Adipocyte (in vitro differentiated cells): Measurements from ENCODE around the gene GSC2.

ENCODE experiments used
- DNase-seq: peaks from one replicate; pipeline ENCODE4 v3.0.0-alpha.2; 2015; ENCODE audit warnings: low read depth
- H3K27me3 ChIP-seq: replicated peaks from 2 replicates; pipeline ENCODE4 v1.7.0; 2013; ENCODE audit warnings: mild to moderate bottlenecking, low read length, moderate library complexity; ENCODE audit not compliant: control insufficient read depth, insufficient read depth
- H3K36me3 ChIP-seq: 2 replicates; pipeline ENCODE4 v1.7.0; 2013; ENCODE audit warnings: low read length, mild to moderate bottlenecking, moderate library complexity; ENCODE audit not compliant: control insufficient read depth, insufficient read depth, severe bottlenecking
- H3K4me1 ChIP-seq: 2 replicates; pipeline ENCODE4 v1.7.0; 2013; ENCODE audit warnings: mild to moderate bottlenecking, low read length, moderate library complexity; ENCODE audit not compliant: control insufficient read depth, insufficient read depth
- H3K4me3 ChIP-seq: 2 replicates; pipeline ENCODE4 v1.7.0; 2013; ENCODE audit warnings: mild to moderate bottlenecking, low read length, moderate library complexity
- H3K9ac ChIP-seq: 2 replicates; pipeline ENCODE4 v1.7.0; 2013; ENCODE audit warnings: mild to moderate bottlenecking, low read length, moderate library complexity
- H3K9me3 ChIP-seq: 2 replicates; pipeline ENCODE4 v1.7.0; 2013; ENCODE audit warnings: mild to moderate bottlenecking, low read length, moderate library complexity; ENCODE audit not compliant: control insufficient read depth

Gene GSC2

DNA sequence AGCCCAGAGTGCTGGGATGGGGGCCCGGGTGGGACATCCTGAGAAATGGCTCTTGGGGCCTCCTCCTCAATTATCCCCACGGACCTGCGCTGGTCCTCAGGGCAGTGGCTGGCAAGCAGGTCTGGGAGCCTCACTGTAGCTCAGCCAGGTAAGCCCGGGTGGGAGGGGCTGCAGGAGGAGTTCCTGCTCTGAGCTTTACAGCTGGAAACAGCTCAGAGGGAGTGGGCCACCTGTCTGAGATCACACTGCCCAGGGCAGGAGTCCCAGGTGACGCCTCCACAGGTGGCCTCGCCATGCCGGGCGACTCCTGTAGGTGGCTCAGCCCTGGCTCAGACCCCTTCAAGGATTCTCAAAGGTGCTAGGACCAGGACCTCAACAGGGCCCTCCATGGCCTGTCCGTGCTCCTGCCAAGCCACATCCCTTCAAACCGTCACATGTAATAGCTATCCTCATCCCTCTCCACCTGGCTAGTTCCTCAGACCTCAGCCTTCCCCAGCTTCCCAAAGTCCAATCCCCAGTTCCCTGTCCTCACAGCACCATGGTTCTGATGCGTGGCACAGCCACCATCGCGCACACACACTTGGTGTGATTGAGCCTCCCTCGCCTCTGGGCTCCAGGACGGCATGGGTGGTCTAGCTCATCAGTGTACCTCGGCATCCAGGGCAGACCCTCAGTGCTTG, 22.6 kb downstream of the GSC2 start:
- Histone ChIP-seq H3K36me3 (no peaks in the 10 kb centered on the region), H3K4me1 (peaks cover 6% of the 10 kb centered on the region)
- DNase-seq = no peak

GRCh38 chr22:19126309-19127273, 23.5 kb downstream of the GSC2 start:
- peaks cover 6% of the 10 kb centered on the region for H3K4me1 ChIP-seq
- H3K27me3 ChIP-seq = peaks cover 10% of the 10 kb centered on the region
- H3K4me3 ChIP-seq = no peak overlapping the region
- no peak for DNase-seq
- no peak overlapping the region for H3K9ac ChIP-seq
- H3K36me3 ChIP-seq = no peaks in the 10 kb centered on the region
- H3K9me3 ChIP-seq = no peaks in the 10 kb centered on the region

More for the DNA sequence above, 22.6 kb downstream of the GSC2 start:
- no peak overlapping the region for H3K9ac ChIP-seq
- H3K9me3 ChIP-seq = no peaks in the 10 kb centered on the region
- H3K27me3 ChIP-seq = peaks cover 10% of the 10 kb centered on the region
- no peak overlapping the region for H3K4me3 ChIP-seq

DNA sequence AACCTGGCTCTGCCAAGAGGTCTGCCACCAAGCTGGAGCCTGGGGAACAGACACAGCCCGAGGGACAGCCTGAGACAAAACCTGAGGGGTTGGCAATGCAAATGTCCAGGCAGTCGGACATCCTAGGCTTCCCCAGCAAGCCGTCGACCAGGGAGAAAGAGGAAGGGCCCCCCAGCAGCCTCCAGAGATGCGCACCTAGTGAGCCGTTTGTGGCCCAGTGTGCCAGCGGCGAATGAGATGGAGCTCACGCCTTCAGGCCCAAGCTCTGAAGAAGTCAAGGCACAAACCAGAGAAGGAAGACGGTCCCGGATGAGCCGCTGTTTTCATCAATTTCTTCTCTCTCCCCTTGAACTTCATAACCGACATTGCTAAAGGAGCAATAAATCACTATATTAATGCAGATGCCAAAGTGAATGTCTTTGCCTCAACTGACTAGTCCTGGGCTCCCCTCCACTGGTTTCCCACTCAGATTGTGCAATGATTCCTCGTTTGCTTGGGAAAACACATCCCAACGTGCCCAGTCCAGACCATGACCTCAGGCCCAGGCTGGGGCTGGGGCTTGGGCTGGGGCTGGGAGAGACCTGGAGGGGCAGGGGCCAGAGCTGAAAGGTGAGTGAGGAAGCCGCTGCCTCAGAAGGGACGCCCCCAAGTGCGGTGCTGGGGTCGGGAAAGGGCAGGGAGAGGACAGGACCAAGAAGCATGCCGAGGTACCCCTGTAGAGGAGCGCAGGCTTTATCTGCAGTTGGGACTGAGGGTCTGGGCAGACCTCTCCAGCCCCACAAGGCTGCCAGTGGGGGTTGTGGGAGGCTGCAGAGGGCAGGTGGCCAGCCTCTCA, 24.4 kb downstream of the GSC2 start:
- Histone ChIP-seq H3K9me3 (no peaks in the 10 kb centered on the region), H3K27me3 (peaks cover 10% of the 10 kb centered on the region), H3K36me3 (no peaks in the 10 kb centered on the region), H3K4me1 (peaks cover 13% of the 10 kb centered on the region), H3K9ac (no peak overlapping the region), H3K4me3 (no peak overlapping the region)
- no peak for DNase-seq

GRCh38 chr22:19125011-19125410, 25.1 kb downstream of the GSC2 start:
- H3K36me3 ChIP-seq = no peaks in the 10 kb centered on the region
- no peak overlapping the region for H3K4me3 ChIP-seq
- no peak for DNase-seq
- H3K9me3 ChIP-seq = no peaks in the 10 kb centered on the region
- peaks cover 19% of the 10 kb centered on the region for H3K4me1 ChIP-seq
- peaks cover 10% of the 10 kb centered on the region for H3K27me3 ChIP-seq
- no peak overlapping the region for H3K9ac ChIP-seq

- Histone ChIP-seq H3K4me3 (no peak overlapping the region), H3K4me1 (peaks cover 26% of the 10 kb centered on the region), H3K27me3 (peaks cover 10% of the 10 kb centered on the region), H3K36me3 (no peaks in the 10 kb centered on the region), H3K9me3 (no peaks in the 10 kb centered on the region), H3K9ac (no peak overlapping the region)
- no peak for DNase-seq
Observed at GRCh38 chr22:19124377-19124776, 25.7 kb downstream of the GSC2 start.

DNA sequence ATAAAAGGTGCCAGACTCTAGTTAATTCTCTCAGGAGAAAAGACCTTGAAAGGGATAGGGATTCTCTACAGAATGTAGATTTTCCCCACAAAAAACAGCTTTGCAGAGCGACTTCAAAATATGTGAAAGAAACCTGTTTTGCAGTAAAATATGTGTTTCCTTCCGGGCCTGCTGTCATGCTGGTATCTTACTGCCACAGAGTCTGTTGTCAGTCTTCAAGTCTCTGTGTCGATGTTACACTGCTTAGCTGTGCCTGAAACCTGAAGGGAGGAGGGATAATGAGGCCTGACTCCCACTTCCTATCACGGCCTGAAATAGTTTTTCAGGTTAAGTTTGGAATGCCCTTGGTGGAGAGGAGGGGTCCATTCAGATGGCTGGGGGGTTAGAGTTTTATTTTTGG, 26.2 kb downstream of the GSC2 start:
- Histone ChIP-seq H3K9me3 (no peaks in the 10 kb centered on the region), H3K4me3 (no peak overlapping the region), H3K27me3 (peaks cover 10% of the 10 kb centered on the region), H3K9ac (no peak overlapping the region), H3K36me3 (no peaks in the 10 kb centered on the region), H3K4me1 (peaks cover 30% of the 10 kb centered on the region)
- DNase-seq = no peak

DNA sequence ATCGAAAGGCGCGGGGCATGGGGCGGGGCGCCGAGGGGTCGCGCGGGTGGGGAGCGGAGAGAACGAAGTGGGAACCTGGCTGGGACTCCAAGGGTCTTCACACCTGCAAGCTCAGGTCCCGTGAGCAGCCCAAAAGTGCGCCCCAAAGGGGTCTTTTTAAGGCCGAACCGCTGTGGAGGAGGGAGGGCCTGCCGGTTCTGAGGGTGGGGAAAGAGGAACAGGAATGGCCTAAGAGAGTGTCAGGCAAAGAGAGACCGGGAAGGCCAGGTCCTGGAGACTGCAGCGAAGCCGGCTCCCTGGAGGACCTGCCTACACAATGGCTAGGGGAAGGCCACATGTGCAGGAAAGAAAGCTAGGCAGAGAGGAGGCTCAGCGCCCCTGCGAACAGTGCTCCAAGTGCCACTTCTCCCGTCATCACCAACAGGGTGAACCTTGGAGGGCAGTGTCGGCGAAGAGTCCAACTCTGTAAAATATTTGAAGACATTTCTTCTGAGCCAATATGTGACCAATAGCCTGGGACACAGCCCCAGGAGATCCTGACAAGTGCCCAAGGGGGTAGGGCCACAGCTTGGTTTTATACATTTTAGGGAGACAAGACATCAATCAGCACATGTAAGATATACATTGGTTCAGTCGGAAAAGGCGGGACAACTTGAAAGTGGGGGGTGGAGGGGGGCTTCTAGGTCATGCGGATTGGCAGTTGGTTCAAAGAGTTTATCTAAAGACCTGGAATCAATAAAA, 27.2 kb downstream of the GSC2 start:
- H3K27me3 ChIP-seq = peaks cover 7% of the 10 kb centered on the region
- peaks cover 36% of the 10 kb centered on the region for H3K4me1 ChIP-seq
- peak overlapping the region; percentile 78 for H3K4me3 ChIP-seq
- DNase-seq = peak; percentile 53
- H3K9me3 ChIP-seq = no peaks in the 10 kb centered on the region
- no peaks in the 10 kb centered on the region for H3K36me3 ChIP-seq
- peak overlapping the region; percentile 65 for H3K9ac ChIP-seq

GRCh38 chr22:19122143-19122751, 27.8 kb downstream of the GSC2 start, which contains the start of gene DGCR2:
DGCR2 (minus strand) TSS chr22:19122412; CDS start chr22:19122206, 206 bp downstream.
- peak; percentile 99 for DNase-seq
- peak within 1 kb of the TSS; percentile 93 for H3K4me3 ChIP-seq
- peaks cover 36% of the 10 kb centered on the region for H3K4me1 ChIP-seq
- peak within 1 kb of the TSS; percentile 95 for H3K9ac ChIP-seq
- no peaks in the 10 kb centered on the region for H3K9me3 ChIP-seq
- H3K27me3 ChIP-seq = peaks cover 3% of the 10 kb centered on the region
- H3K36me3 ChIP-seq = no peaks in the 10 kb centered on the region

- peaks cover 2% of the 10 kb centered on the region for H3K27me3 ChIP-seq
- H3K9ac ChIP-seq = peak overlapping the region; percentile 95
- H3K4me3 ChIP-seq = peak overlapping the region; percentile 93
- H3K9me3 ChIP-seq = no peaks in the 10 kb centered on the region
- peak; percentile 72 for DNase-seq
- peaks cover 36% of the 10 kb centered on the region for H3K4me1 ChIP-seq
- H3K36me3 ChIP-seq = no peaks in the 10 kb centered on the region
Observed at GRCh38 chr22:19121631-19122142, 28.4 kb downstream of the GSC2 start.
